ENCODE results near the gene CNNM2.
"Not testable (repeated sequence)": the region's sequence is repeated elsewhere in the genome, so short reads cannot be mapped to it uniquely, and the experiment has no call there.

CNNM2 gene

GRCh38 chr10:102923601-102924000, 5.5 kb downstream of the CNNM2 start:
- no peak for DNase-seq (ENCODE audit: insufficient read length, low spot score)
- FAIRE-seq, result no peak

- no peak for FAIRE-seq
Measured at GRCh38 chr10:102926842-102927241, 8.7 kb downstream of the CNNM2 start.

GRCh38 chr10:102927311-102928010, 9.4 kb downstream of the CNNM2 start:
- DNase-seq (ENCODE audit: insufficient read length, low spot score), result no peak
- no peak for FAIRE-seq

More at GRCh38 chr10:102926842-102927241, 8.7 kb downstream of the CNNM2 start:
- DNase-seq (ENCODE audit: insufficient read length, low spot score), result no peak

- DNase-seq (ENCODE audit: insufficient read length, low spot score); FAIRE-seq: not testable (repeated sequence)
Measured at GRCh38 chr10:102928442-102928841, 10.3 kb downstream of the CNNM2 start.

GRCh38 chr10:102930720-102931119, 12.6 kb downstream of the CNNM2 start:
- FAIRE-seq, result no peak
- DNase-seq (ENCODE audit: insufficient read length, low spot score), result no peak

GRCh38 chr10:102931643-102932042, 13.5 kb downstream of the CNNM2 start:
- no peak for DNase-seq (ENCODE audit: insufficient read length, low spot score)
- no peak for FAIRE-seq

- FAIRE-seq (no peak), DNase-seq (ENCODE audit: insufficient read length, low spot score) (no peak)
Measured at GRCh38 chr10:102935505-102935904, 17.4 kb downstream of the CNNM2 start.

- FAIRE-seq (no peak), DNase-seq (ENCODE audit: insufficient read length, low spot score) (no peak)
Measured at GRCh38 chr10:102935939-102936605, 18.0 kb downstream of the CNNM2 start.

- DNase-seq (ENCODE audit: insufficient read length, low spot score), result no peak
- no peak for FAIRE-seq
Measured at GRCh38 chr10:102941401-102941800, 23.3 kb downstream of the CNNM2 start.

- DNase-seq (ENCODE audit: insufficient read length, low spot score) (no peak), FAIRE-seq (no peak)
Measured at GRCh38 chr10:102945449-102945848, 27.4 kb downstream of the CNNM2 start.

- FAIRE-seq, result no peak
- no peak for DNase-seq (ENCODE audit: insufficient read length, low spot score)
Measured at GRCh38 chr10:102945962-102946361, 27.9 kb downstream of the CNNM2 start.

GRCh38 chr10:102946992-102947391, 28.9 kb downstream of the CNNM2 start:
- DNase-seq (ENCODE audit: insufficient read length, low spot score) (no peak), FAIRE-seq (no peak)

- DNase-seq (ENCODE audit: insufficient read length, low spot score), result no peak
- no peak for FAIRE-seq
Measured at GRCh38 chr10:102948176-102948575, 30.1 kb downstream of the CNNM2 start.

- DNase-seq (ENCODE audit: insufficient read length, low spot score) (no peak), FAIRE-seq (no peak)
Measured at GRCh38 chr10:102948786-102949185, 30.7 kb downstream of the CNNM2 start.

- no peak for DNase-seq (ENCODE audit: insufficient read length, low spot score)
- FAIRE-seq, result no peak
Measured at GRCh38 chr10:102949916-102950315, 31.8 kb downstream of the CNNM2 start.

GRCh38 chr10:102951316-102951715, 33.2 kb downstream of the CNNM2 start:
- DNase-seq (ENCODE audit: insufficient read length, low spot score) (no peak), FAIRE-seq (no peak)

- no peak for FAIRE-seq
- DNase-seq (ENCODE audit: insufficient read length, low spot score), result no peak
Measured at GRCh38 chr10:102959360-102959759, 41.3 kb downstream of the CNNM2 start.

- DNase-seq (ENCODE audit: insufficient read length, low spot score) (no peak), FAIRE-seq (no peak)
Measured at GRCh38 chr10:102960157-102960556, 42.1 kb downstream of the CNNM2 start.

- no peak for FAIRE-seq
Measured at GRCh38 chr10:102962267-102962666, 44.2 kb downstream of the CNNM2 start.

GRCh38 chr10:102962951-102963755, 45.1 kb downstream of the CNNM2 start:
- DNase-seq (ENCODE audit: insufficient read length, low spot score) (no peak), FAIRE-seq (no peak)

More at GRCh38 chr10:102962267-102962666, 44.2 kb downstream of the CNNM2 start:
- no peak for DNase-seq (ENCODE audit: insufficient read length, low spot score)

GRCh38 chr10:102963756-102964025, 45.6 kb downstream of the CNNM2 start:
- FAIRE-seq (no peak), DNase-seq (ENCODE audit: insufficient read length, low spot score) (no peak)

GRCh38 chr10:102964064-102964463, 46.0 kb downstream of the CNNM2 start:
- not testable (repeated sequence) for FAIRE-seq; DNase-seq (ENCODE audit: insufficient read length, low spot score)

Measured in HTR-8/SVneo (cell line).